Astrocyte of the spinal cord (primary cell): Measurements from ENCODE around the gene GPR15LG.

Experiments used
- DNase-seq: peaks from one replicate; pipeline ENCODE4 v3.0.0; 2011; ENCODE audit warnings: low read depth, low spot score
- H3K4me3 ChIP-seq: 2 replicates; pipeline ENCODE4 v1.5.1; 2011; ENCODE audit warnings: low read depth, mild to moderate bottlenecking, low read length, moderate library complexity
- CTCF ChIP-seq: IDR thresholded peaks from 2 replicates; pipeline ENCODE4 v1.5.1; 2012; ENCODE audit warnings: low read depth, mild to moderate bottlenecking, low read length, inconsistent platforms
- in situ Hi-C: cut with HindIII; loops from 2 replicates; pipeline ENCODE4 v1.10.0; 2017; ENCODE audit warnings: low sequenced_read_pairs

The GPR15LG gene

GRCh38 chr10:84172467-84173356, 889 bp upstream of the GPR15LG start:
- DNase-seq, result no peak
- in situ Hi-C loops, result no loop called here
- H3K4me3 ChIP-seq, result no peak overlapping the region
- no peak for TF ChIP-seq CTCF

GRCh38 chr10:84175436-84175835, 1.8 kb downstream of the GPR15LG start:
- no peak overlapping the region for H3K4me3 ChIP-seq
- no peak for TF ChIP-seq CTCF
- no peak for DNase-seq
- in situ Hi-C loops, result no loop called here

GRCh38 chr10:84176351-84176750, 2.8 kb downstream of the GPR15LG start:
- in situ Hi-C loops, result no loop called here
- no peak for DNase-seq
- no peak for TF ChIP-seq CTCF
- H3K4me3 ChIP-seq, result no peak overlapping the region

GRCh38 chr10:84176836-84177474, 3.4 kb downstream of the GPR15LG start:
- DNase-seq, result no peak
- no peak overlapping the region for H3K4me3 ChIP-seq
- in situ Hi-C loops, result no loop called here

GRCh38 chr10:84177541-84178141, 4.0 kb downstream of the GPR15LG start:
- in situ Hi-C loops, result no loop called here
- H3K4me3 ChIP-seq, result no peak overlapping the region
- no peak for TF ChIP-seq CTCF
- no peak for DNase-seq

More at GRCh38 chr10:84176836-84177474, 3.4 kb downstream of the GPR15LG start:
- no peak for TF ChIP-seq CTCF

- no peak for TF ChIP-seq CTCF
Observed at GRCh38 chr10:84178160-84178609, 4.6 kb downstream of the GPR15LG start.

More at GRCh38 chr10:84178160-84178609, 4.6 kb downstream of the GPR15LG start:
- no peak overlapping the region for H3K4me3 ChIP-seq
- no peak for DNase-seq
- in situ Hi-C loops, result no loop called here
